Adrenal gland (tissue), 12 donors: ENCODE results near the gene RGS7. TPM values are rescaled to one million over a fixed set of nuclear protein-coding genes. Genes with fewer than 3 reads are reported as not detected.

ENCODE experiments used
- DNase-seq, 7 donors: peaks; one replicate each; pipeline ENCODE4 v3.0.0-alpha.2; 2019 to 2020
- H3K27ac ChIP-seq, 5 donors: fragments of 200-600 bp; sonication (generic) in 4 of 5; 1 replicate in 3 of 5; 2 replicates in 2 of 5; pipeline versions ENCODE4 v1.5.1 to v1.8.0; 2016 to 2020; ENCODE audit warnings: mild to moderate bottlenecking in 1 of 5
- H3K27me3 ChIP-seq: fragments of 200-600 bp; 2 replicates; pipeline ENCODE4 v1.8.0; 2021
- H3K36me3 ChIP-seq, 2 donors: fragments of 200-600 bp; replicated peaks in 1 of 2; 1 replicate in 1 of 2; 2 replicates in 1 of 2; pipeline versions ENCODE4 v1.5.1 to v1.8.0; 2018 to 2022
- H3K4me1 ChIP-seq, 2 donors: fragments of 200-600 bp; replicated peaks in 1 of 2; 1 replicate in 1 of 2; 2 replicates in 1 of 2; pipeline versions ENCODE4 v1.5.1 to v1.8.0; 2018 to 2021
- H3K4me3 ChIP-seq, 4 donors: fragments of 200-600 bp; sonication (generic) in 3 of 4; one replicate each; pipeline ENCODE4 v1.5.1; 2016 to 2018
- H3K9me3 ChIP-seq, 3 donors: fragments of 200-600 bp; sonication (generic) in 1 of 3; replicated peaks in 1 of 3; 1 replicate in 2 of 3; 2 replicates in 1 of 3; pipeline versions ENCODE4 v1.5.1 to v1.8.0; 2016 to 2021
- CTCF ChIP-seq, 6 experiments: fragments of 450-650 bp in 4 of 6; fragments of 200-600 bp in 2 of 6; sonication (generic) in 1 of 6; IDR thresholded peaks; 1 replicate in 5 of 6; 2 replicates in 1 of 6; pipeline versions ENCODE4 v1.5.1 to v1.8.0; 2016 to 2021; ENCODE audit warnings: antibody characterized with exemption in 6 of 6, mild to moderate bottlenecking in 2 of 6, moderate library complexity in 1 of 6
- POLR2A ChIP-seq, 2 donors: fragments of 450-650 bp; IDR thresholded peaks; one replicate each; pipeline ENCODE4 v1.6.1; 2017; ENCODE audit warnings: antibody characterized with exemption in 2 of 2, mild to moderate bottlenecking in 2 of 2, moderate library complexity in 1 of 2
- WGBS, 4 donors: extraction: QIAGEN DNeasy Blood & Tissue Kit in 2 of 4; methylation state at CpG; one replicate each; pipeline versions ENCODE4 v1.1.5 to v1.1.7; 2013 to 2017; 5-methylcytosine and 5-hydroxymethylcytosine counted together
- intact Hi-C, 2 donors: fragments of 100-400 bp; cut with DNase I; formaldehyde crosslinking; loops; one replicate each; pipeline versions ENCODE4 v1.14.1 to v1.15.0; 2022 to 2023
- polyA plus RNA-seq, 3 donors: library from polyadenylated mRNA; stranded (reverse); fragments of 200-250 nt in 2 of 3; fragments of 350-450 nt in 1 of 3; fragmentation: Illumina TruSeq in 1 of 3; extraction: RNeasy Lipid Tissue Mini Kit (QIAGEN cat#74804) in 1 of 3; gene quantifications; one replicate each; pipeline ENCODE4 v1.2.3, GENCODE V29; 2013 to 2014
- total RNA-seq, 9 donors: library from RNA; depleted of rRNA in 4 of 9; stranded (reverse); fragments of >200 nt in 4 of 9; fragments of 120-200 nt in 1 of 9; fragmentation: NEBNext Ultra II Directional in 1 of 9; extraction: Animal tissue kit (Norgen Biotek cat#: 25700) in 1 of 9; gene quantifications; one replicate each; pipeline versions ENCODE4 v1.1.0 to v1.2.4, GENCODE V29; 2013 to 2023
- donor health status: healthy with polysubstance abuse.
- donor health status: Bipolar disorder and iron deficiency.
- donor health status: DM: yes; HTN: yes; CAD: no.
- donor health status: DM: no; HTN: no; CAD: no.
- donor health status: DM: no; HTN: no; CAD: no.
- donor health status: DM: yes; HTN: yes; CAD: no.

RGS7 gene
- total and polyA plus RNA-seq, 12 donors: 1.1 to 6.1 (median 3.0) TPM

- Histone ChIP-seq H3K9me3 (no peaks in the 10 kb centered on the region), H3K4me1 (no peaks in the 10 kb centered on the region), H3K27me3 (no peaks in the 10 kb centered on the region), H3K27ac (no peak overlapping the region), H3K36me3 (no peaks in the 10 kb centered on the region), H3K4me3 (no peak overlapping the region)
- intact Hi-C loops: no loop called here
- WGBS, 4 donors: 81 to 88% (median 83%) methylated on average over 5 of the region's 5 CpGs
- DNase-seq: no peak
- TF ChIP-seq CTCF (IDR thresholded peaks at IDR 0.05): no peak
- TF ChIP-seq POLR2A (IDR thresholded peaks at IDR 0.05): no peak
Observed at GRCh38 chr1:241063276-241063675, 293.7 kb downstream of the RGS7 start.

- WGBS, 4 donors: 79 to 85% (median 85%) methylated on average over 3 of the region's 3 CpGs
- no peak for TF ChIP-seq CTCF (IDR thresholded peaks at IDR 0.05)
- TF ChIP-seq POLR2A (IDR thresholded peaks at IDR 0.05): no peak
- no peak for DNase-seq
- Histone ChIP-seq H3K36me3 (no peaks in the 10 kb centered on the region), H3K27me3 (no peaks in the 10 kb centered on the region), H3K9me3 (no peaks in the 10 kb centered on the region), H3K27ac (no peak overlapping the region), H3K4me1 (no peaks in the 10 kb centered on the region), H3K4me3 (no peak overlapping the region)
- intact Hi-C loops: no loop called here
Observed at GRCh38 chr1:241061062-241061461, 295.9 kb downstream of the RGS7 start.

GRCh38 chr1:241048622-241049021, 308.4 kb downstream of the RGS7 start:
- Histone ChIP-seq H3K27ac (no peak overlapping the region), H3K9me3 (no peaks in the 10 kb centered on the region), H3K4me1 (peaks cover 0 to 8% of the 10 kb centered on the region in 2 donors), H3K36me3 (no peaks in the 10 kb centered on the region), H3K27me3 (no peaks in the 10 kb centered on the region), H3K4me3 (no peak overlapping the region)
- intact Hi-C loops: no loop called here
- DNase-seq: no peak
- no peak for TF ChIP-seq CTCF (IDR thresholded peaks at IDR 0.05)
- TF ChIP-seq POLR2A (IDR thresholded peaks at IDR 0.05): no peak
- WGBS, 4 donors: 70 to 90% (median 74%) methylated on average over 4 of the region's 4 CpGs

- H3K4me1 ChIP-seq: no peaks in the 10 kb centered on the region
- H3K9me3 ChIP-seq: no peaks in the 10 kb centered on the region
- H3K27me3 ChIP-seq: no peaks in the 10 kb centered on the region
- no peak overlapping the region for H3K4me3 ChIP-seq
- H3K27ac ChIP-seq: no peak overlapping the region
- no peaks in the 10 kb centered on the region for H3K36me3 ChIP-seq
- intact Hi-C loops: no loop called here
- no peak for DNase-seq
- 83 to 94% (median 89%) methylated on average over 2 of the region's 2 CpGs for WGBS, 4 donors
- TF ChIP-seq CTCF (IDR thresholded peaks at IDR 0.05) (no peak), POLR2A (IDR thresholded peaks at IDR 0.05) (no peak)
Observed at GRCh38 chr1:241045659-241046058, 311.3 kb downstream of the RGS7 start.
